Activated T-cell treated with anti-CD3 and anti-CD28 coated beads, Interleukin-2, amount 50 U/mL, for 1 hour (primary cell): Measurements from ENCODE around the gene RPS25.
"Not testable (repeated sequence)": the region's sequence is repeated elsewhere in the genome, so short reads cannot be mapped to it uniquely, and the experiment has no call there.

Experiments
- DNase-seq: peaks from one replicate; pipeline ENCODE4 v3.0.0-alpha.2; 2020

The RPS25 gene

DNA sequence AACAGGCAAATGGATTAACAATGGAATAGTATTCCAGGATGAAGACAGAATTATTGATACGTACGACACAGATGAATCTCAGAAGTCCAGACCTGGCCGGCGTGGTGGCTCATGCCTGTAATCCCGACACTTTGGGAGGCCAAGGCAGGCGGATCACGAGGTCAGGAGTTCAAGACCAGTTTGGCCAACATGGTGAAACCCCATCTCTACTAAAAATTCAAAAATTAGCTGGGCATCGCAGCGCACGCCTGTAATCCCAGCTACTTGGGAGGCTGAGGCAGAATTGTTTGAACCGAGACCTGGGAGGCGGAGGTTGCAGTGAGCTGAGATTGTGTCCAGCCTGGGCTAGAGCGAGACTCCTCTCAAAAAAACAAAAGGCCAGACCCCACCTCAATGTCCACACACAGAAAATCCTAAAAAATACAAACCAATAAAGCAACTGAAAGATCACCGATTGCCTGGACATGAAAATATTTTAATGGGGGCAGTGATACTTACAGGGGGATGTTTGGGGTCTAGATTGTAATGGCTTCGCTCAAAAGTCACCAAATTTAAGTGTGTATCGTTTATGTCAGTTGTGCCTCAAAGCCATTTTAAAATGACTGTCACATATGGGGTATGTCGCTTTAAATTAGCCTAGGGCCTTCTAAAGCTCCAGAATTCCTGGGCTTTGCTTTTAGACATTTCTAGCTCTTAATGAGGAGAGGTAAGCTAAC, 3.8 kb downstream of the RPS25 start:
- DNase-seq = no peak

- DNase-seq = no peak
Observed at GRCh38 chr11:119012629-119013170, 5.4 kb downstream of the RPS25 start.

GRCh38 chr11:119011476-119012053, 6.6 kb downstream of the RPS25 start:
- no peak for DNase-seq

DNA sequence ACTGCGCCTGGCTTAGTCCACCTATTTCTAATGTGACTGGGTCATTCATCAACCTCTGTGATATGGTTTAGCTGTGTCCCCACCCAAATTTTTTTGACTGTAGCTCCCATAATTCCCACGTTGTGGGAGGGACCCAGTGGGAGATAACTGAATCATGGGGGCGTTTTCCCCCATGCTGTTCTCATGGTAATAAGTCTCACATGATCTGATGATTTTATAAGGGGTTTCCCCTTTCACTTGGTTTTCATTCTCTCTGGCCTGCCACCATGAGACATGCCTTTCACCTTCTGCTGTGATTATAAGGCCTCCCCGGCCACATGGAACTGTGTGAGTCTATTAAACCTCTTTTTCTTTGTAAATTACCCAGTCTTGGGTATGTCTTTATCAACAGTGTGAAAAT, 11.5 kb downstream of the RPS25 start:
- no peak for DNase-seq

DNA sequence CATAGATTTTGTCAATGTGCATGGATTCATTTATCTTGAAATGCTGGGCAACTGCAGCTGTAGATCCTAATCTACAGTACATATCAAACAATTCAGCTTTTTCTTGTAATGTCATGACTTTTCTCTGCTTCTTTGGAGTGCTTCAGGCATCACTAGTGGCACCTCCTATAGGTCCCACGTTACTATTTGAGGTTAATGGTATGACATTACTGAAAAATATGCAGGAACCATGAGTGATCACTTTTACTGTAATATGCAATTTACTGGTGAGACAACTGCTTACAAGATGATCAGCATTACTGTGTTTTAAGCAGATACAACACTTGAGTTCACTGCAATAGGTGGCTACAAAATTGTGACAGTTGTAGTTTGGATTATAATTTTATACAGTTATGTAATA, 17.2 kb downstream of the RPS25 start:
- no peak for DNase-seq

GRCh38 chr11:118998822-118999221, 19.3 kb downstream of the RPS25 start:
- no peak for DNase-seq

DNA sequence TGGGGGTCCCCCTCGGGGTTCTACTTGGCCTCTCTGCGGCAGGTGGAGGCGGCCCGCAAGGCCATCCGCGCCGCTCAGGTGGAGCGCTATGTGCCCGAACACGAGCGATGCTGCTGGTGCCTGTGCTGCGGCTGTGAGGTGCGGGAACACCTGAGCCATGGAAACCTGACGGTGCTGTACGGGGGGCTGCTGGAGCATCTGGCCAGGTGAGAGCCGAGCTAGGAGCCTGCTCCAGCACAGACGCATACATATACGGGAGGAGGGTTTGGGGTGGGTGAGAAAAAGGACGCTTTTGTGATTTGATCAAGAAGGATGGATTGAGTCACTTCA, 19.8 kb downstream of the RPS25 start:
- no peak for DNase-seq

GRCh38 chr11:118997627-118998387, 20.3 kb downstream of the RPS25 start, which contains the start of gene CENATAC:
Gene CENATAC, plus strand, starts transcription at chr11:118998138. Its CDS starts 60 bp downstream, at chr11:118998198.
- DNase-seq = peak; percentile 97

DNA sequence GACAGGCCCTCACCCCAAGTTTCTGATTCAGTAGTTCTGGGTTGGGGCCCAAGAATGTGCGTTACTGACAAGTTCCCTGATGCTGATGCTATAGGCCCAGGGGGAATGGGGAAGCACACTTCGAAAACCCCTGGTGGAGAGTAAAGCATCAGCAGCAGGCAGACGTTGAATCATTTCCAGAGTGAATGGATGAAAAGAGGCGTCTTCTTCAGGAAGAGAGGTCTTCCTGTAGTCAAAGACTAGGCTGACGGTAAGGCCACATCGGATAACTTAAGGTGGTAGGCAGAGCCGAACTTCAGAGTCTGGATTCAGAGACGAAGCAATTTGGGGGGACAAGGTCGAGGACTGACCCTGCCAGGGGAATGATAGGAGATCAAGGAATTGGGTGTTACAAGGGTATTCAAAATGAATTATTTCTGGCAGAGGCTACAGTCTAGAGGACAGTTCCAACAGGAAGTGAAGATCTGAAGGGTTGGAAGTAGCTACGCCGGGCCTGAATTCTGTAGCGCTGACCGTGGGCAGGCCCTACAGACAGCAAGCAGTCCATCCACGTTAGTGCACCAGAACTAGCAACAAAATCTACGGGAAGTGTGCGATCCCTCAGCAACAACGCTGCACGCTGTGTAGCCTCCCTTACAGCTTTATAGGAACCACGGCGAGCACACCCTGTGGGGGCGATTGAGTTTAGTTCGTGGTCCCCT, 21.1 kb downstream of the RPS25 start:
- DNase-seq = peak; percentile 40

DNA sequence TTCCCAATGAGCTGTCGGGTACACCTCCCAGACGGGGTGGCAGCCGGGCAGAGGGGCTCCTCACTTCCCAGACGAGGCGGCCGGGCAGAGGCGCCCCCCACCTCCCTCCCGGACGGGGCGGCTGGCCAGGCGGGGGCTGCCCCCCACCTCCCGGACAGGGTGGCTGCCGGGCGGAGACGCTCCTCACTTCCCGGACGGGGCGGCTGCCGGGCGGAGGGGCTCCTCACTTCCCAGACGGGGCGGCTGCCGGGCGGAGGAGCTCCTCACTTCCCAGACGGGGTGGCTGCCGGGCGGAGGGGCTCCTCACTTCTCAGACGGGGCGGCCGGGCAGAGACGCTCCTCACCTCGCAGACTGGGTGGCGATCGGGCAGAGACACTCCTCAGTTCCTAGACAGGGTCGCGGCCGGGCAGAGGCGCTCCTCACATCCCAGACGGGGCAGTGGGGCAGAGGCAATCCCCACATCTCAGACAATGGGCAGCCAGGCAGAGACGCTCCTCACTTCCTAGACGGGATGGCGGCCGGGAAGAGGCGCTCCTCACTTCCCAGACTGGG, 26.6 kb downstream of the RPS25 start:
- DNase-seq = not testable (repeated sequence)

GRCh38 chr11:118988280-118988679, 29.9 kb downstream of the RPS25 start:
- no peak for DNase-seq

DNA sequence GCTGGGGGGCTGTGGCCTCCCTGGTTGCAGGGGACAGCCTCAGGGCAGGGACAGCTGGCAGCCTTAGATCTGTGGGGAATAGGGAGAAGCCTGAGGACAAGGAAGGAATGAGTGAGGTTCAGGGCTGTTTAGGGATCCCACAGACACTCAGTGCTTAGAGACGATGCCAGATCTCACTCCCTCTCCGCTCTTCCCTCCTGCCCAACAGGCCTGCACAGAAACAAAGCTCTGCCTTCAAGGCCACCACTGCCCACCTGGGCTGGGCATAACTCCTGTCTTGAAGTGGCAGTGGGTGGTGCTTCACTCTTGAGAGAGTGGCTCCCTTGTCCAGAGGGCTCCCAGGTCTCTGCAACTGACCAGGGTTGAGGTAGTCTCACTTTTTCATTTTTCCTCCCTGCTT, 33.3 kb downstream of the RPS25 start:
- no peak for DNase-seq

- not testable (repeated sequence) for DNase-seq
Observed at GRCh38 chr11:118984337-118984736, 33.8 kb downstream of the RPS25 start.

DNA sequence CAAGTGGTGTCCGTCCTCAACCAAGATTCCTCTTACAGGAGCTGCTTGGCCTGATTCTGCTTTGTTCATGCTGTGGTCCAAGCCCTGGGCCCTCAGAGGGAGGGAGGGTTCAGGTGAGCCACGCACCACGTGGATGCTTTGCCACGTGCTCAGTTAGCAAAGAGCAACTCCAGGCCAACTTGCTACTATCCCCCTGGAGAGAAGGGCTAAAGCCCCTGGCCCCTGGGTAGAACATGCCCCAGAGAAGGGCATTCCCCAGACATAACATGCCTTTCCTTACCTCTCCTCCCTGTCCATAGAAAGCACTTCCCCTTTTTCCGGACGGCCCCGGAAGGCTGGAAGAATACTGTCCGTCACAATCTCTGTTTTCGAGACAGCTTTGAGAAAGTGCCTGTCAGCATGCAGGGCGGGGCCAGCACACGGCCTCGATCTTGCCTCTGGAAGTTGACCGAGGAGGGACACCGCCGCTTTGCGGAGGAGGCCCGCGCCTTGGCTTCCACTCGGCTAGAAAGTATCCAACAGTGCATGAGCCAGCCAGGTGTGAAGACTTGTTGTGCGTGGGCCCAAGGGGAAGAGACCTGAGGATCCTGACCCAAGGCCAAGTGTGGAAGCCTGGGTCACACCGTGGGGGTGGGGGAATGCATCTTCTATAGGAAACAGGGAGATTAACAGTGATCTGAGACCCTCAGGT, 37.8 kb downstream of the RPS25 start:
- DNase-seq = no peak

DNA sequence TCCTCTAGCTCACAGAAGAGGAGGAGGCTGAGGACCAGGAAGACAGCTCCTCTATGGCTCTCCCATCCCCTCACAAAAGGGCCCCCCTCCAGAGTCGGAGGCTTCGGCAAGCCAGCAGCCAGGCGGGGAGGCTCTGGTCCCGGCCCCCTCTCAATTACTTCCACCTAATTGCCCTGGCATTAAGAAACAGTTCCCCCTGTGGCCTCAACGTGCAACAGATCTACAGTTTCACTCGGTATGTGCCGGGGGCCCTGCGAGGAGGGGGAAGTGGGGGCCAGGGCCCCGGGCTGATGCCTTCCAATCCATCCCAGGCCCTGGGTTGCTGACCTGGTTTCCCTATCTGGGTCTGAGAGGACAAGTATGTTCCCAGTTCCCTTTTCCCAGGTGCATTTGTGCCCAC, 38.7 kb downstream of the RPS25 start:
- no peak for DNase-seq

DNA sequence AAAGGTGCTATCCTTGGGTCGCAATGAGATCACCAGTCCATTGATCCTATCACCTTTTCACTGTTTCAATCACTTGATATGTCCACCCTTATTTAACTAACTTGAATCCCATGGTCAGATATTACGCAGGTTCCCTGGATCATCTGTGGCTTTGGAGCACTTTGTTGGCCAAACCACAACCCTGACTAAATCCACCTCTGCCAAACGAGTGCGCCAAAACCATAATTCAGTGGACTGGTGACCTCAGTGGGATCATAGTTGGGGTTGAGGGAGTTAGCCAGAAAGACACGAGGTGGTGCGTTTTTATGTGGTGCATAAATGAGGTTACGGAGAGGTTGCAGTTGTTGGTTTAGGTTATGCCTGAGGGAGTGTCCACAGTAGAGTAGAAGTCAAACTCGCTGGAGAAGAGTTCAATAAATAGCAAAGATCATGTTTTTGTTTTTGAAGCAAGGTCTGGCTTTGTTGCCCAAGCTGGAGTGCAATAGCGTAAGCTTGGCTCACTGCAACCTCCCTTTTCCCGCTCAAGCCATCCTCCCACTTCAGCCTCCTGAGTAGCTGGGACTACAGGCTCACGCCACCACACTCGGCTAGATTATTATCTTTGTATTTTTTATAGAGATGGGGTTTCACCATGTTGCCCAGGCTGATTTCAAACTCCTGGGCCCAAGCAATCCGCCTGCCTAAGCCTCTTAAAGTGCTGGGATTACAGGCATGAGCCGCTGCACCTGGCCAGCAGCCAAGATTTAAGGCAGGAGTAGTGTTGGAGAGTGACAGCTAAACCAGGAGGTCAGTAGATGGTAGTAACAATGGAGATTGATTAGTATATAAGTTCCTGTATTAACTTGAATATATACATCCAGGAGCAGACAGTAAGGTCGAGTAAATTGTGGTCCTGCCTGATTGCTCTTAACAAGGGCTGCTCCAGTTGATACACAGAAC, 42.1 kb downstream of the RPS25 start:
- DNase-seq = no peak

- no peak for DNase-seq
Observed at GRCh38 chr11:118973985-118974384, 44.2 kb downstream of the RPS25 start.

DNA sequence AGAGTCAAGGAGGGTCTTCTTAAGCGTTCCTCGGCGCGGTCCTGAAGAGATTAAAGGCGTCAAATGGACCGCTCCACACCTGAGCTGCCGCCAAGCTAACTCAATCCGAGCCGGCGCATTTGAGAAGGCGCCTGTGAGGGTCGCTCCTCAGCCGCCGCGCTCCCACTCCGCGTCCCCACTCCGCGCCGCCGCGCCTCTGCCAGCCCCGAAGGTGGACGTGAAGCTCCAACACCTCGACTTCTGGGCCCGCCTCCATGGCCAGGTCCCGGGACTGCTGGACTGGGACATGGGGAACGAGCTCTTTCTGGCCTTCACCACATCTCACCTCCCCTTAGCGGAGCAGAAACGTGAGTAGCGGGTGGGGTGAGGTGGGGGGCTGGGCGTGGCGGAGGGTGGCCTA, 46.5 kb downstream of the RPS25 start, which contains the start of gene FOXR1:
FOXR1 (plus strand) TSS at position 116 of the 400 bp plus-strand sequence; CDS start at position 287, 171 bp downstream.
- DNase-seq = no peak

GRCh38 chr11:118969508-118969907, 48.6 kb downstream of the RPS25 start:
- not testable (repeated sequence) for DNase-seq
